Measurements from ENCODE around the gene GPR37. TPM values are rescaled to one million over a fixed set of nuclear protein-coding genes. Genes with fewer than 3 reads are reported as not detected.

Gene GPR37
- polyA plus RNA-seq, 2 of the 4 experiments (the other 2 are of a cell fraction): 0.35 to 0.61 TPM

DNA sequence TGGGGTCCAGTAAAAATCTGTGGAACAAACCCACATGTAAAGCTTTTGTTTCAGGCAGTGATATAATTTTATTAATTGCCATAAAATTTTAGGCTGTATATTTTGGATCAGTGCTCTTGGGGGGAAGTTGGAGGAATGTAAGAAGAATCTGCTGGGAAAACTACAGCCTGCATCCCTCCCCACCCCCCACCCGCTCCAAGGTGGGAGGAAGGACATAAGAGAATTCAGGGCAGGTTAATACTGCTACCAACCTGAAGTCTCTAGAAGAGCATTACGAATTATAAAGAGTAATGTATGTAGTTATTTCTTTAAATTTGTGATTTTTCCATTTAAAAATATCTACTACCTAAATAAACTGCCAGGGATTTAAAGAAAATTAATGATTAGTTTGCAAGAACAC lies 47.2 kb upstream of the GPR37 start:
- no peak overlapping the region for H3K27ac ChIP-seq
- no peak overlapping the region for H3K4me3 ChIP-seq
- ChIA-PET POLR2A (no interaction called here), CTCF (no interaction called here)
- FAIRE-seq (no peak), DNase-seq (ENCODE audit: low read depth in 1 of 2, low spot score in 1 of 2) (no peak), ATAC-seq (no peak)
- no peak overlapping the region for H3K4me2 ChIP-seq
- TF ChIP-seq EHMT2 (IDR thresholded peaks at IDR 0.05; ENCODE audit: low read depth) (no peak), RNF2 (IDR thresholded peaks at IDR 0.05; ENCODE audit: borderline replicate concordance, low read depth) (no peak), ZNF302 (CRISPR knock-in tag; IDR thresholded peaks at IDR 0.05) (no peak), PHF8 (IDR thresholded peaks at IDR 0.05; ENCODE audit: borderline replicate concordance, low read depth) (no peak), ZFP36 (IDR thresholded peaks at IDR 0.05; ENCODE audit: borderline replicate concordance, partially characterized antibody) (no peak), TP53 (CRISPR knock-in tag; IDR thresholded peaks at IDR 0.05) (no peak), RAD21 (conservative IDR thresholded peaks at IDR 0.05 in 1 of 2, IDR thresholded peaks at IDR 0.05 in 1 of 2) (no peak), FOSB (CRISPR knock-in tag; IDR thresholded peaks at IDR 0.05) (no peak), CBX8 (IDR thresholded peaks at IDR 0.05) (no peak), ZSCAN20 (CRISPR knock-in tag; IDR thresholded peaks at IDR 0.05) (no peak), HEYL (CRISPR knock-in tag; IDR thresholded peaks at IDR 0.05) (no peak), EHF (CRISPR knock-in tag; IDR thresholded peaks at IDR 0.05) (no peak), KDM5A (IDR thresholded peaks at IDR 0.05) (no peak), JUNB (IDR thresholded peaks at IDR 0.05) (no peak), HDAC2 (IDR thresholded peaks at IDR 0.05) (no peak), POLR2AphosphoS2 (conservative IDR thresholded peaks at IDR 0.05; ENCODE audit: low read length) (no peak), HOXB5 (CRISPR knock-in tag; IDR thresholded peaks at IDR 0.05) (no peak), ZC3H11A (IDR thresholded peaks at IDR 0.05) (no peak), BHLHE40 (IDR thresholded peaks at IDR 0.05; ENCODE audit: low read depth, low read length) (no peak)
- TF ChIP-seq, protein P1, sequence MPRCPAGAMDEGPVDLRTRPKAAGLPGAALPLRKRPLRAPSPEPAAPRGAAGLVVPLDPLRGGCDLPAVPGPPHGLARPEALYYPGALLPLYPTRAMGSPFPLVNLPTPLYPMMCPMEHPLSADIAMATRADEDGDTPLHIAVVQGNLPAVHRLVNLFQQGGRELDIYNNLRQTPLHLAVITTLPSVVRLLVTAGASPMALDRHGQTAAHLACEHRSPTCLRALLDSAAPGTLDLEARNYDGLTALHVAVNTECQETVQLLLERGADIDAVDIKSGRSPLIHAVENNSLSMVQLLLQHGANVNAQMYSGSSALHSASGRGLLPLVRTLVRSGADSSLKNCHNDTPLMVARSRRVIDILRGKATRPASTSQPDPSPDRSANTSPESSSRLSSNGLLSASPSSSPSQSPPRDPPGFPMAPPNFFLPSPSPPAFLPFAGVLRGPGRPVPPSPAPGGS (IDR thresholded peaks at IDR 0.05): no peak
- H3K9me3 ChIP-seq: no peaks in the 10 kb centered on the region
- WGBS (ENCODE audit: missing lambda C conversion rate): 22% methylated on average over 2 of the region's 2 CpGs
- no peaks in the 10 kb centered on the region for H3K4me1 ChIP-seq

DNA sequence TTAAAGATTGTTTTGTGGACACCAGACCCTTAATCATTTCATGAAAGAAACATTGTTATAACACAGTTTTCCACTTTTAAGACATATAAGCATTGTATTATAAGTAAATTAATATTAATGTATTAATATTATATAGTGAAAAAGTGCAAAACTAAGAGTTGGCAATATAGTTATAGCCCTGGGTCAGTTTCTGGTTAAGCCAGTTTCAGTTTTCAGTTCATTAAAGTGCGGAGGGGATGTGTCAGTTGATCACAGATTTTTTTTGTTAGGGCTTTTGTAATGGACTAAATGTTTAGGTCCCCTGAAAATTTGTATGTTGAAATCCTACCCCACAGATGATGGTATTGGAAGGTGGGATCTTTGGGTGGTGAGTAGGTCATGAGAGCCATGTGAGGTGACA lies 45.7 kb upstream of the GPR37 start:
- Histone ChIP-seq H3K27ac (no peak overlapping the region), H3K4me3 (no peak overlapping the region), H3K4me1 (no peaks in the 10 kb centered on the region), H3K4me2 (no peak overlapping the region), H3K9me3 (no peaks in the 10 kb centered on the region)
- no peak for TF ChIP-seq EP300 (IDR thresholded peaks at IDR 0.05)
- no peak for TF ChIP-seq CHD4 (IDR thresholded peaks at IDR 0.05; ENCODE audit: borderline replicate concordance)
- TF ChIP-seq, protein P1 (IDR thresholded peaks at IDR 0.05): no peak
- no peak for TF ChIP-seq MYC (IDR thresholded peaks at IDR 0.05; ENCODE audit: borderline replicate concordance, low read length)
- no peak for TF ChIP-seq CBX2 (IDR thresholded peaks at IDR 0.05; ENCODE audit: borderline replicate concordance, low read depth)
- no peak for TF ChIP-seq RARB (CRISPR knock-in tag; IDR thresholded peaks at IDR 0.05)
- no peak for TF ChIP-seq EHMT2 (IDR thresholded peaks at IDR 0.05; ENCODE audit: low read depth)
- no peak for TF ChIP-seq FOSL2 (IDR thresholded peaks at IDR 0.05)
- no peak for TF ChIP-seq FOSL2 (CRISPR knock-in tag; IDR thresholded peaks at IDR 0.05)
- TF ChIP-seq, protein P2, sequence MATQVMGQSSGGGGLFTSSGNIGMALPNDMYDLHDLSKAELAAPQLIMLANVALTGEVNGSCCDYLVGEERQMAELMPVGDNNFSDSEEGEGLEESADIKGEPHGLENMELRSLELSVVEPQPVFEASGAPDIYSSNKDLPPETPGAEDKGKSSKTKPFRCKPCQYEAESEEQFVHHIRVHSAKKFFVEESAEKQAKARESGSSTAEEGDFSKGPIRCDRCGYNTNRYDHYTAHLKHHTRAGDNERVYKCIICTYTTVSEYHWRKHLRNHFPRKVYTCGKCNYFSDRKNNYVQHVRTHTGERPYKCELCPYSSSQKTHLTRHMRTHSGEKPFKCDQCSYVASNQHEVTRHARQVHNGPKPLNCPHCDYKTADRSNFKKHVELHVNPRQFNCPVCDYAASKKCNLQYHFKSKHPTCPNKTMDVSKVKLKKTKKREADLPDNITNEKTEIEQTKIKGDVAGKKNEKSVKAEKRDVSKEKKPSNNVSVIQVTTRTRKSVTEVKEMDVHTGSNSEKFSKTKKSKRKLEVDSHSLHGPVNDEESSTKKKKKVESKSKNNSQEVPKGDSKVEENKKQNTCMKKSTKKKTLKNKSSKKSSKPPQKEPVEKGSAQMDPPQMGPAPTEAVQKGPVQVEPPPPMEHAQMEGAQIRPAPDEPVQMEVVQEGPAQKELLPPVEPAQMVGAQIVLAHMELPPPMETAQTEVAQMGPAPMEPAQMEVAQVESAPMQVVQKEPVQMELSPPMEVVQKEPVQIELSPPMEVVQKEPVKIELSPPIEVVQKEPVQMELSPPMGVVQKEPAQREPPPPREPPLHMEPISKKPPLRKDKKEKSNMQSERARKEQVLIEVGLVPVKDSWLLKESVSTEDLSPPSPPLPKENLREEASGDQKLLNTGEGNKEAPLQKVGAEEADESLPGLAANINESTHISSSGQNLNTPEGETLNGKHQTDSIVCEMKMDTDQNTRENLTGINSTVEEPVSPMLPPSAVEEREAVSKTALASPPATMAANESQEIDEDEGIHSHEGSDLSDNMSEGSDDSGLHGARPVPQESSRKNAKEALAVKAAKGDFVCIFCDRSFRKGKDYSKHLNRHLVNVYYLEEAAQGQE (IDR thresholded peaks at IDR 0.05): no peak
- TF ChIP-seq ZC3H11A (IDR thresholded peaks at IDR 0.05): no peak
- TF ChIP-seq HOXA7 (CRISPR knock-in tag; IDR thresholded peaks at IDR 0.05): no peak
- no peak for TF ChIP-seq ESRRA (IDR thresholded peaks at IDR 0.05; ENCODE audit: borderline replicate concordance, low read length)
- TF ChIP-seq, protein P3, sequence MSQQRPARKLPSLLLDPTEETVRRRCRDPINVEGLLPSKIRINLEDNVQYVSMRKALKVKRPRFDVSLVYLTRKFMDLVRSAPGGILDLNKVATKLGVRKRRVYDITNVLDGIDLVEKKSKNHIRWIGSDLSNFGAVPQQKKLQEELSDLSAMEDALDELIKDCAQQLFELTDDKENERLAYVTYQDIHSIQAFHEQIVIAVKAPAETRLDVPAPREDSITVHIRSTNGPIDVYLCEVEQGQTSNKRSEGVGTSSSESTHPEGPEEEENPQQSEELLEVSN (IDR thresholded peaks at IDR 0.05; ENCODE audit: borderline replicate concordance, low read depth): no peak
- TF ChIP-seq KDM1A (IDR thresholded peaks at IDR 0.05; ENCODE audit: low read depth): no peak
- TF ChIP-seq SMC3 (IDR thresholded peaks at IDR 0.05): no peak
- DNase-seq (ENCODE audit: low read depth in 1 of 2, low spot score in 1 of 2) (no peak), FAIRE-seq (no peak), ATAC-seq (no peak)
- ChIA-PET POLR2A (no interaction called here), CTCF (no interaction called here)
- WGBS (ENCODE audit: missing lambda C conversion rate): 71% methylated on average over 1 of the region's 1 CpG
